ENCODE measurements around the gene PIN4. TPM values are rescaled to one million over a fixed set of nuclear protein-coding genes. Genes with fewer than 3 reads are reported as not detected.

PIN4 gene
- polyA plus RNA-seq, 2 of the 4 experiments (the other 2 are of a cell fraction) = 43.4 to 105 TPM

GRCh38 chrX:72205706-72206105 lies 24.1 kb downstream of the PIN4 start:
- POLR2A ChIA-PET = no interaction called here
- FAIRE-seq = no peak
- WGBS (ENCODE audit: missing lambda C conversion rate) = 96% methylated on average over 2 of the region's 2 CpGs

DNA sequence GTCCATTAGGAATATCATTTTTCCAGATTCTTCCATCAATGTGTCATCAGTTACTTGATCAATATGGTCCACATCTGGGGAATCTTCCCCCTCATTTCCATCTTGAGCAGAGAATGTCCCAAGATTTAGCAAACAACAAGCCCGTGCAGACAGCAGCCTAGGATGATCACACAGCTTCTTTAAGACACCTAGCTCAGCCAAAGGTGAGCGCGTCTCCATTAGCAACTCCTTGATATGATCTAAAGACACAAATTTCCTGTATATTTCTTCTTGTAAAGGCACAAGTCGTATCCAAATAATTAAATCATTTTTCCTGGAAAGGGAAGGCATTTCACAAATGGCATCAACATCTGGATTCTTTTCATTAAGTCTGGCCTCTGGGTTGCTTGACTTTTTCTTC lies 25.8 kb downstream of the PIN4 start:
- ATAC-seq = no peak
- DNase-seq (ENCODE audit: low read depth in 1 of 2, low spot score in 1 of 2) = no peak
- peaks cover 4% of the 10 kb centered on the region for H3K4me1 ChIP-seq
- H3K4me2 ChIP-seq = no peak overlapping the region
- ChIA-PET POLR2A (no interaction called here), CTCF (no interaction called here)
- no peak overlapping the region for H3K27ac ChIP-seq
- H3K9me3 ChIP-seq = no peaks in the 10 kb centered on the region
- FAIRE-seq = no peak
- H3K4me3 ChIP-seq = no peak overlapping the region
- 86% methylated on average over 4 of the region's 4 CpGs for WGBS (ENCODE audit: missing lambda C conversion rate)
- TF ChIP-seq POLR2A (IDR thresholded peaks at IDR 0.05; ENCODE audit: low read length) = no peak
- no peak for TF ChIP-seq FOXS1 (CRISPR knock-in tag; IDR thresholded peaks at IDR 0.05)
- TF ChIP-seq SREBF2 (IDR thresholded peaks at IDR 0.05) = no peak
- TF ChIP-seq RARB (CRISPR knock-in tag; IDR thresholded peaks at IDR 0.05) = no peak
- TF ChIP-seq JUNB (IDR thresholded peaks at IDR 0.05) = no peak

More at GRCh38 chrX:72205706-72206105, 24.1 kb downstream of the PIN4 start:
- Histone ChIP-seq H3K4me2 (no peak overlapping the region), H3K4me1 (peaks cover 18% of the 10 kb centered on the region), H3K9me3 (no peaks in the 10 kb centered on the region), H3K27ac (no peak overlapping the region), H3K4me3 (no peak overlapping the region)
- CTCF ChIA-PET = interaction anchor here (0.5 to 1.6 kb wide), 3 partner anchors 71 to 1246 kb away, joined by 3 read pairs; partner anchors contain the start of gene RPS4X
- no peak for ATAC-seq
- TF ChIP-seq NR3C1 (IDR thresholded peaks at IDR 0.05) (no peak), ZC3H11A (IDR thresholded peaks at IDR 0.05) (no peak), BHLHE40 (IDR thresholded peaks at IDR 0.05; ENCODE audit: low read depth, low read length) (no peak), EHF (CRISPR knock-in tag; IDR thresholded peaks at IDR 0.05) (no peak), CBX8 (IDR thresholded peaks at IDR 0.05) (no peak), POLR2A (IDR thresholded peaks at IDR 0.05; ENCODE audit: low read length) (no peak)
- TF ChIP-seq, protein P1, sequence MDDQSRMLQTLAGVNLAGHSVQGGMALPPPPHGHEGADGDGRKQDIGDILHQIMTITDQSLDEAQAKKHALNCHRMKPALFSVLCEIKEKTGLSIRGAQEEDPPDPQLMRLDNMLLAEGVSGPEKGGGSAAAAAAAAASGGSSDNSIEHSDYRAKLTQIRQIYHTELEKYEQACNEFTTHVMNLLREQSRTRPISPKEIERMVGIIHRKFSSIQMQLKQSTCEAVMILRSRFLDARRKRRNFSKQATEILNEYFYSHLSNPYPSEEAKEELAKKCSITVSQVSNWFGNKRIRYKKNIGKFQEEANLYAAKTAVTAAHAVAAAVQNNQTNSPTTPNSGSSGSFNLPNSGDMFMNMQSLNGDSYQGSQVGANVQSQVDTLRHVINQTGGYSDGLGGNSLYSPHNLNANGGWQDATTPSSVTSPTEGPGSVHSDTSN (IDR thresholded peaks at IDR 0.05) = no peak
- no peak for DNase-seq (ENCODE audit: low read depth in 1 of 2, low spot score in 1 of 2)

- ATAC-seq = no peak
- TF ChIP-seq FOSL2 (IDR thresholded peaks at IDR 0.05) = no peak
- TF ChIP-seq FOSL2 (CRISPR knock-in tag; IDR thresholded peaks at IDR 0.05) = no peak
- TF ChIP-seq USF2 (IDR thresholded peaks at IDR 0.05) = no peak
- peak; percentile 46 for FAIRE-seq
- Histone ChIP-seq H3K4me2 (no peak overlapping the region), H3K4me1 (no peaks in the 10 kb centered on the region), H3K4me3 (no peak overlapping the region), H3K27ac (no peak overlapping the region), H3K9me3 (no peaks in the 10 kb centered on the region)
- DNase-seq (ENCODE audit: low read depth in 1 of 2, low spot score in 1 of 2) = no peak
- ChIA-PET CTCF (interaction anchor here (0.5 kb wide), 1 partner anchor 672 kb away, joined by 4 read pairs; no protein-coding TSS in a partner anchor), POLR2A (no interaction called here)
- WGBS (ENCODE audit: missing lambda C conversion rate) = 95% methylated on average over 4 of the region's 4 CpGs
These were observed 26.7 kb downstream of the PIN4 start for GRCh38 chrX:72208126-72208800.

GRCh38 chrX:72216973-72217372 lies 35.4 kb downstream of the PIN4 start:
- no peak for ATAC-seq
- Histone ChIP-seq H3K4me2 (no peak overlapping the region), H3K9me3 (no peaks in the 10 kb centered on the region), H3K4me1 (no peaks in the 10 kb centered on the region), H3K4me3 (no peak overlapping the region), H3K27ac (no peak overlapping the region)
- TF ChIP-seq USF2 (IDR thresholded peaks at IDR 0.05) (no peak), HMGXB4 (CRISPR knock-in tag; IDR thresholded peaks at IDR 0.05; ENCODE audit: borderline replicate concordance) (no peak), FOSL2 (IDR thresholded peaks at IDR 0.05) (no peak), FOSL2 (CRISPR knock-in tag; IDR thresholded peaks at IDR 0.05) (no peak), RNF2 (IDR thresholded peaks at IDR 0.05; ENCODE audit: borderline replicate concordance, low read depth) (no peak), ZNF302 (CRISPR knock-in tag; IDR thresholded peaks at IDR 0.05) (no peak), ESRRA (IDR thresholded peaks at IDR 0.05; ENCODE audit: borderline replicate concordance, low read length) (no peak), EP300 (IDR thresholded peaks at IDR 0.05) (no peak), HOXA7 (CRISPR knock-in tag; IDR thresholded peaks at IDR 0.05) (no peak), GATA3 (IDR thresholded peaks at IDR 0.05; ENCODE audit: borderline replicate concordance) (no peak), MAFK (IDR thresholded peaks at IDR 0.05; ENCODE audit: partially characterized antibody) (no peak)
- TF ChIP-seq, protein P1 (IDR thresholded peaks at IDR 0.05) = no peak
- TF ChIP-seq, protein P2, sequence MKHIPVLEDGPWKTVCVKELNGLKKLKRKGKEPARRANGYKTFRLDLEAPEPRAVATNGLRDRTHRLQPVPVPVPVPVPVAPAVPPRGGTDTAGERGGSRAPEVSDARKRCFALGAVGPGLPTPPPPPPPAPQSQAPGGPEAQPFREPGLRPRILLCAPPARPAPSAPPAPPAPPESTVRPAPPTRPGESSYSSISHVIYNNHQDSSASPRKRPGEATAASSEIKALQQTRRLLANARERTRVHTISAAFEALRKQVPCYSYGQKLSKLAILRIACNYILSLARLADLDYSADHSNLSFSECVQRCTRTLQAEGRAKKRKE (CRISPR knock-in tag; IDR thresholded peaks at IDR 0.05; ENCODE audit: low read depth) = no peak
- CTCF ChIA-PET = interaction anchor here (0.6 to 1.7 kb wide), 3 partner anchors 14 to 28 kb away, joined by 3 to 4 read pairs (median 3); no protein-coding TSS in a partner anchor
- DNase-seq (ENCODE audit: low read depth in 1 of 2, low spot score in 1 of 2) = no peak
- POLR2A ChIA-PET = no interaction called here
- no peak for FAIRE-seq
- 94% methylated on average over 1 of the region's 1 CpG for WGBS (ENCODE audit: missing lambda C conversion rate)
